HepG2 (cell line): ENCODE measurements around the gene LIME1. TPM values are rescaled to one million over a fixed set of nuclear protein-coding genes. Genes with fewer than 3 reads are reported as not detected.

Experiments used
- CBX2 ChIP-seq, 2 experiments: fragments of 200-600 bp in 1 of 2; sonication (generic); formaldehyde crosslinking in 1 of 2; IDR thresholded peaks; 2 replicates each; pipeline versions ENCODE4 v1.7.0 to v1.8.1; 2018 to 2022; ENCODE audit warnings: low read depth in 2 of 2, low read length in 1 of 2, mild to moderate bottlenecking in 1 of 2, missing genetic modification reagents in 1 of 2
- CREBL2 ChIP-seq: sonication (generic); formaldehyde crosslinking; IDR thresholded peaks from 2 replicates; pipeline ENCODE4 v1.8.1; 2023; ENCODE audit warnings: missing genetic modification reagents, mild to moderate bottlenecking, borderline replicate concordance
- ELF3 ChIP-seq: IDR thresholded peaks from 2 replicates; pipeline ENCODE4 v1.6.1; 2016; ENCODE audit warnings: missing genetic modification reagents, missing compliant biosample characterization
- ETV5 ChIP-seq: IDR thresholded peaks from 2 replicates; pipeline ENCODE4 v1.6.1; 2018; ENCODE audit warnings: missing biosample characterization, missing genetic modification reagents, inconsistent platforms, borderline replicate concordance
- GABPA ChIP-seq, 2 experiments: IDR thresholded peaks; 2 replicates each; pipeline ENCODE4 v1.6.1; 2011 to 2016; ENCODE audit warnings: low read depth in 2 of 2, low read length in 1 of 2, missing biosample characterization in 1 of 2, missing genetic modification characterization in 1 of 2
- HOXA5 ChIP-seq: sonication (generic); formaldehyde crosslinking; IDR thresholded peaks from 2 replicates; pipeline ENCODE4 v1.4.0; 2020; ENCODE audit warnings: missing genetic modification reagents
- KIAA2018 ChIP-seq: sonication (generic); formaldehyde crosslinking; IDR thresholded peaks from 2 replicates; pipeline ENCODE4 v1.5.0; 2020; ENCODE audit warnings: mild to moderate bottlenecking, missing genetic modification reagents, borderline replicate concordance
- MAFG ChIP-seq: sonication (generic); formaldehyde crosslinking; IDR thresholded peaks from 2 replicates; pipeline ENCODE4 v1.5.1; 2020; ENCODE audit warnings: mild to moderate bottlenecking, missing genetic modification reagents
- MZF1 ChIP-seq: sonication (generic); formaldehyde crosslinking; IDR thresholded peaks from 2 replicates; pipeline ENCODE4 v1.8.1; 2023; ENCODE audit warnings: mild to moderate bottlenecking, missing genetic modification reagents, borderline replicate concordance
- PHB2 ChIP-seq: fragments of 450-650 bp; IDR thresholded peaks from 2 replicates; pipeline ENCODE4 v1.6.1; 2018; ENCODE audit not compliant: partially characterized antibody
- RAD51 ChIP-seq: fragments of 450-650 bp; IDR thresholded peaks from 2 replicates; pipeline ENCODE4 v1.6.1; 2016; ENCODE audit warnings: borderline replicate concordance
- WIZ ChIP-seq: sonication (generic); formaldehyde crosslinking; IDR thresholded peaks from 2 replicates; pipeline ENCODE4 v1.5.1; 2020; ENCODE audit warnings: mild to moderate bottlenecking, missing genetic modification reagents
- ZBTB39 ChIP-seq: sonication (generic); formaldehyde crosslinking; IDR thresholded peaks from 2 replicates; pipeline ENCODE4 v1.5.0; 2020; ENCODE audit warnings: missing genetic modification reagents
- ZNF232 ChIP-seq: sonication (generic); formaldehyde crosslinking; IDR thresholded peaks from 2 replicates; pipeline ENCODE4 v1.4.0; 2020; ENCODE audit warnings: missing genetic modification reagents, borderline replicate concordance
- ZNF253 ChIP-seq: sonication (generic); formaldehyde crosslinking; IDR thresholded peaks from 2 replicates; pipeline ENCODE4 v1.8.0; 2022; ENCODE audit warnings: mild to moderate bottlenecking, missing genetic modification reagents, borderline replicate concordance
- ZNF382 ChIP-seq: sonication (generic); formaldehyde crosslinking; IDR thresholded peaks from 2 replicates; pipeline ENCODE4 v1.5.0; 2020; ENCODE audit warnings: missing genetic modification reagents, mild to moderate bottlenecking, borderline replicate concordance
- ZNF430 ChIP-seq: sonication (generic); formaldehyde crosslinking; IDR thresholded peaks from 2 replicates; pipeline ENCODE4 v1.9.0; 2021; ENCODE audit warnings: mild to moderate bottlenecking, missing genetic modification reagents
- ZNF792 ChIP-seq: IDR thresholded peaks from 2 replicates; pipeline ENCODE4 v1.6.1; 2016
- polyA plus RNA-seq, 8 experiments: library from polyadenylated mRNA; depleted of rRNA in 3 of 8; stranded (reverse) in 7 of 8; unstranded in 1 of 8; fragments of >200 nt; fragmentation: Illumina TruSeq in 4 of 8; extraction: Trizol in 4 of 8; gene quantifications; 2 replicates each; pipeline versions ENCODE4 v1.2.1 to v1.2.3, GENCODE V29; 2011 to 2016; ENCODE audit warnings: low read depth in 4 of 8, missing spikeins in 1 of 8, mixed read lengths in 1 of 8; ENCODE audit not compliant: insufficient read depth in 1 of 8
- total RNA-seq, 5 experiments: library from RNA; depleted of rRNA; stranded (reverse); fragments of >200 nt; fragmentation: Illumina TruSeq; extraction: Trizol; gene quantifications; 2 replicates each; pipeline ENCODE4 v1.2.3, GENCODE V29; 2016; ENCODE audit warnings: low read depth in 1 of 5

Gene LIME1
- total and polyA plus RNA-seq, 2 of the 13 experiments (the other 11 are each of a cell fraction or from before 2014, with no cell fraction given) = 13.0 to 61.5 TPM

- TF ChIP-seq KIAA2018 (no peak), HOXA5 (CRISPR knock-in tag) (peak; percentile 95), GABPA (IDR thresholded peaks at IDR 0.05; ENCODE audit: low read depth, low read length) (no peak), GABPA (CRISPR knock-in tag; IDR thresholded peaks at IDR 0.05; ENCODE audit: low read depth) (no peak), ZNF792 (peak; percentile 85), MAFG (CRISPR knock-in tag) (peak; percentile 64; the same call in 1 of the 2 replicates), ELF3 (CRISPR knock-in tag) (peak; percentile 63; the same call in 1 of the 2 replicates), MZF1 (no peak), CREBL2 (0 out of 2 replicates have a peak, but pooled peaks have one; percentile 9), WIZ (CRISPR knock-in tag) (peak; percentile 38; the same call in 1 of the 2 replicates), RAD51 (no peak), CBX2 (IDR thresholded peaks at IDR 0.05; ENCODE audit: low read depth, low read length) (no peak), CBX2 (CRISPR knock-in tag; IDR thresholded peaks at IDR 0.05; ENCODE audit: low read depth) (no peak), PHB2 (no peak), ZNF382 (CRISPR knock-in tag) (no peak), ZNF232 (peak; percentile 89; the same call in 1 of the 2 replicates), ETV5 (CRISPR knock-in tag) (peak; percentile 82; the same call in 1 of the 2 replicates), ZNF430 (peak; percentile 93), ZNF253 (CRISPR knock-in tag) (0 out of 2 replicates have a peak, but pooled peaks have one; percentile 33), ZBTB39 (CRISPR knock-in tag) (no peak)
Measured at GRCh38 chr20:63739130-63740069, 2.9 kb downstream of the LIME1 start, which contains the start of gene SLC2A4RG (continued).
